Suprapubic skin (tissue), 4 donors: ENCODE measurements around the gene VPS41. TPM values are rescaled to one million over a fixed set of nuclear protein-coding genes. Genes with fewer than 3 reads are reported as not detected.

Source experiments
- DNase-seq, 2 donors: peaks; one replicate each; pipeline ENCODE4 v3.0.0-alpha.2; 2019; ENCODE audit warnings: low spot score in 2 of 2
- H3K27ac ChIP-seq: fragments of 200-600 bp; sonication (generic); one replicate; pipeline ENCODE4 v1.5.1; 2019
- H3K27me3 ChIP-seq: fragments of 200-600 bp; sonication (generic); one replicate; pipeline ENCODE4 v1.5.1; 2019
- H3K36me3 ChIP-seq: fragments of 200-600 bp; sonication (generic); one replicate; pipeline ENCODE4 v1.5.1; 2019
- H3K4me1 ChIP-seq: fragments of 200-600 bp; sonication (generic); one replicate; pipeline ENCODE4 v1.5.1; 2019
- H3K4me3 ChIP-seq: fragments of 200-600 bp; sonication (generic); one replicate; pipeline ENCODE4 v1.5.1; 2019; ENCODE audit warnings: mild to moderate bottlenecking
- H3K9me3 ChIP-seq: fragments of 200-600 bp; sonication (generic); one replicate; pipeline ENCODE4 v1.5.1; 2019
- CTCF ChIP-seq, 2 donors: fragments of 200-600 bp in 1 of 2; fragments of 450-650 bp in 1 of 2; sonication (generic) in 1 of 2; IDR thresholded peaks; one replicate each; pipeline ENCODE4 v1.5.1; 2016 to 2019; ENCODE audit warnings: antibody characterized with exemption in 2 of 2, mild to moderate bottlenecking in 1 of 2, moderate library complexity in 1 of 2
- EP300 ChIP-seq: sonication (generic); formaldehyde crosslinking; IDR thresholded peaks from one replicate; pipeline ENCODE4 v1.6.1; 2017; ENCODE audit warnings: antibody characterized with exemption
- POLR2A ChIP-seq, 2 donors: fragments of 450-650 bp; IDR thresholded peaks; one replicate each; pipeline ENCODE4 v1.6.1; 2017; ENCODE audit warnings: antibody characterized with exemption in 2 of 2, mild to moderate bottlenecking in 2 of 2, moderate library complexity in 2 of 2
- POLR2AphosphoS5 ChIP-seq, 3 donors: sonication (generic); formaldehyde crosslinking; IDR thresholded peaks; one replicate each; pipeline ENCODE4 v1.6.1; 2017; ENCODE audit warnings: antibody characterized with exemption in 3 of 3
- WGBS: methylation state at CpG from one replicate; pipeline ENCODE4 v1.1.5; 2018; 5-methylcytosine and 5-hydroxymethylcytosine counted together
- total RNA-seq, 4 donors: library from RNA; depleted of rRNA; stranded (reverse); fragments of >200 nt; gene quantifications; one replicate each; pipeline ENCODE4 v1.1.0, GENCODE V29; 2016

VPS41 gene
- total RNA-seq, 4 donors from 2014 or later = 28.6 to 65.5 (median 38.1) TPM

- Histone ChIP-seq H3K27ac (no peak overlapping the region), H3K4me3 (no peak overlapping the region), H3K36me3 (no peaks in the 10 kb centered on the region), H3K9me3 (no peaks in the 10 kb centered on the region), H3K4me1 (no peaks in the 10 kb centered on the region), H3K27me3 (no peaks in the 10 kb centered on the region)
- TF ChIP-seq POLR2AphosphoS5 (IDR thresholded peaks at IDR 0.05) (no peak), POLR2A (IDR thresholded peaks at IDR 0.05) (no peak), EP300 (no peak), CTCF (IDR thresholded peaks at IDR 0.05) (no peak)
- 81% methylated on average over 3 of the region's 3 CpGs for WGBS
- DNase-seq = no peak
Measured at GRCh38 chr7:38880454-38880853, 28.5 kb downstream of the VPS41 start.

GRCh38 chr7:38880035-38880434, 29.0 kb downstream of the VPS41 start:
- H3K36me3 ChIP-seq = no peaks in the 10 kb centered on the region
- 90% methylated on average over 1 of the region's 1 CpG for WGBS
- no peaks in the 10 kb centered on the region for H3K27me3 ChIP-seq
- no peak overlapping the region for H3K4me3 ChIP-seq
- H3K4me1 ChIP-seq = no peaks in the 10 kb centered on the region
- DNase-seq = no peak
- no peak overlapping the region for H3K27ac ChIP-seq
- no peaks in the 10 kb centered on the region for H3K9me3 ChIP-seq
- no peak for TF ChIP-seq CTCF (IDR thresholded peaks at IDR 0.05)
- no peak for TF ChIP-seq POLR2AphosphoS5 (IDR thresholded peaks at IDR 0.05)
- no peak for TF ChIP-seq POLR2A (IDR thresholded peaks at IDR 0.05)
- no peak for TF ChIP-seq EP300

- H3K9me3 ChIP-seq = no peaks in the 10 kb centered on the region
- no peak overlapping the region for H3K4me3 ChIP-seq
- no peak overlapping the region for H3K27ac ChIP-seq
- DNase-seq = no peak
- H3K4me1 ChIP-seq = no peaks in the 10 kb centered on the region
- H3K36me3 ChIP-seq = no peaks in the 10 kb centered on the region
- no peaks in the 10 kb centered on the region for H3K27me3 ChIP-seq
- TF ChIP-seq POLR2A (IDR thresholded peaks at IDR 0.05) (no peak), EP300 (no peak), POLR2AphosphoS5 (IDR thresholded peaks at IDR 0.05) (no peak), CTCF (IDR thresholded peaks at IDR 0.05) (no peak)
- 86% methylated on average over 8 of the region's 8 CpGs for WGBS
Measured at GRCh38 chr7:38878694-38879457, 30.1 kb downstream of the VPS41 start.

- Histone ChIP-seq H3K9me3 (no peaks in the 10 kb centered on the region), H3K27me3 (no peaks in the 10 kb centered on the region), H3K4me3 (no peak overlapping the region), H3K36me3 (peaks cover 5% of the 10 kb centered on the region), H3K27ac (no peak overlapping the region), H3K4me1 (no peaks in the 10 kb centered on the region)
- DNase-seq = no peak
- TF ChIP-seq EP300 (no peak), CTCF (IDR thresholded peaks at IDR 0.05) (no peak), POLR2A (IDR thresholded peaks at IDR 0.05) (no peak), POLR2AphosphoS5 (IDR thresholded peaks at IDR 0.05) (no peak)
- WGBS = 85% methylated on average over 4 of the region's 4 CpGs
Measured at GRCh38 chr7:38873433-38873832, 35.6 kb downstream of the VPS41 start.

GRCh38 chr7:38872202-38872601, 36.8 kb downstream of the VPS41 start:
- Histone ChIP-seq H3K4me1 (no peaks in the 10 kb centered on the region), H3K27me3 (no peaks in the 10 kb centered on the region), H3K36me3 (peaks cover 17% of the 10 kb centered on the region), H3K9me3 (no peaks in the 10 kb centered on the region), H3K27ac (no peak overlapping the region), H3K4me3 (no peak overlapping the region)
- WGBS = 93% methylated on average over 5 of the region's 5 CpGs
- TF ChIP-seq EP300 (no peak), POLR2A (IDR thresholded peaks at IDR 0.05) (no peak), CTCF (IDR thresholded peaks at IDR 0.05) (no peak), POLR2AphosphoS5 (IDR thresholded peaks at IDR 0.05) (no peak)
- DNase-seq = no peak
